K562 (cell line): Measurements from ENCODE around the gene CRIM1. TPM values are rescaled to one million over a fixed set of nuclear protein-coding genes. Genes with fewer than 3 reads are reported as not detected.

Experiments
- ATAC-seq: fragments of 200-7000 bp; cut with Tn5 transposase; 3 replicates; pipeline ENCODE4 v1.9.1; 2020; ENCODE audit warnings: moderate library complexity
- BruUV-seq: library from RNA; stranded (reverse); fragments of 400-500 nt; replicated peaks from 2 replicates; lab custom pipeline; 2021; lab: Mats Ljungman, UMichigan
- CTCF ChIA-PET: fragments of 300-600 bp; formaldehyde crosslinking; extraction: SDS; loops from one replicate; lab custom pipeline; 2021; ENCODE audit warnings: low intra/inter-chr PET ratio; lab: Yijun Ruan, JAX
- POLR2A ChIA-PET: fragments of 300-600, 350-650 bp; sonication (Branson Sonifier 250); formaldehyde crosslinking; extraction: SDS; loops from one replicate; lab custom pipeline; 2021; ENCODE audit warnings: antibody characterized with exemption, inconsistent platforms; lab: Yijun Ruan, JAX
- DNase-seq, 4 experiments: peaks; one replicate each; pipeline versions ENCODE4 v3.0.0 to v3.0.0-alpha.2; 2011 to 2018; ENCODE audit warnings: low spot score in 3 of 4, mixed read lengths in 3 of 4; ENCODE audit errors: extremely low read depth in 1 of 4
- FAIRE-seq: peaks from 2 replicates; lab custom pipeline; 2011; peaks lifted over from hg19 to GRCh38; lab: Jason Lieb, UNC
- H2AFZ ChIP-seq: 2 replicates; pipeline ENCODE4 v1.6.0; 2011; ENCODE audit warnings: low read depth, low read length, control low read depth, inconsistent platforms
- H3K27ac ChIP-seq: fragments of 200-600 bp; 3 replicates; pipeline ENCODE4 v1.8.0; 2011; ENCODE audit warnings: low read depth, mild to moderate bottlenecking, control low read depth, inconsistent platforms, low read length, moderate library complexity, mixed read lengths; ENCODE audit errors: extremely low read depth
- H3K27me3 ChIP-seq, 2 experiments: fragments of 300-600 bp in 1 of 2; 2 replicates in 1 of 2; 3 replicates in 1 of 2; pipeline versions ENCODE4 v1.6.0 to v1.8.0; 2011; ENCODE audit warnings: inconsistent platforms in 2 of 2, low read length in 2 of 2, mild to moderate bottlenecking in 1 of 2, mixed read lengths in 1 of 2, moderate library complexity in 1 of 2; ENCODE audit not compliant: control insufficient read depth in 2 of 2, insufficient read depth in 2 of 2
- H3K36me3 ChIP-seq: fragments of 300-600 bp; 3 replicates; pipeline ENCODE4 v1.8.0; 2011; ENCODE audit warnings: mild to moderate bottlenecking, low read length, inconsistent platforms; ENCODE audit not compliant: control insufficient read depth, insufficient read depth
- H3K4me1 ChIP-seq, 2 experiments: fragments of 200-600 bp in 1 of 2; replicated peaks in 1 of 2; 2 replicates in 1 of 2; 3 replicates in 1 of 2; pipeline versions ENCODE4 v1.5.1 to v1.8.0; 2011; ENCODE audit warnings: inconsistent platforms in 2 of 2, low read length in 2 of 2, mild to moderate bottlenecking in 1 of 2, mixed read lengths in 1 of 2, moderate library complexity in 1 of 2; ENCODE audit not compliant: control insufficient read depth in 2 of 2, insufficient read depth in 2 of 2
- H3K4me2 ChIP-seq: 2 replicates; pipeline ENCODE4 v1.6.1; 2011; ENCODE audit warnings: low read length, control low read depth, inconsistent platforms, mixed read lengths; ENCODE audit not compliant: insufficient read depth
- H3K4me3 ChIP-seq: fragments of 200-600 bp; sonication (generic), shearing (Covaris generic); 2 replicates; pipeline ENCODE4 v1.5.1; 2016; ENCODE audit warnings: control low read depth, inconsistent platforms
- H3K79me2 ChIP-seq: fragments of 200-600 bp; 3 replicates; pipeline ENCODE4 v1.8.0; 2011; ENCODE audit warnings: low read length, inconsistent platforms; ENCODE audit not compliant: control insufficient read depth, insufficient read depth
- H3K9ac ChIP-seq, 2 experiments: 2 replicates each; pipeline versions ENCODE4 v1.6.0 to v1.6.1; 2011; ENCODE audit warnings: low read depth in 2 of 2, low read length in 2 of 2, control low read depth in 1 of 2, inconsistent platforms in 1 of 2, mild to moderate bottlenecking in 1 of 2, mixed read lengths in 1 of 2; ENCODE audit not compliant: insufficient read depth in 1 of 2
- H3K9me1 ChIP-seq: one replicate; pipeline ENCODE4 v1.6.0; 2011; ENCODE audit warnings: inconsistent platforms, mild to moderate bottlenecking, low read length, moderate library complexity; ENCODE audit not compliant: control insufficient read depth, insufficient read depth
- H3K9me3 ChIP-seq: replicated peaks from 2 replicates; pipeline ENCODE4 v1.5.1; 2011; ENCODE audit warnings: low read depth, low read length, inconsistent platforms; ENCODE audit not compliant: control insufficient read depth, insufficient read depth
- H4K20me1 ChIP-seq: replicated peaks from 2 replicates; pipeline ENCODE4 v1.6.1; 2011; ENCODE audit warnings: low read length, inconsistent platforms, mixed read lengths; ENCODE audit not compliant: control insufficient read depth, insufficient read depth
- ATF7 ChIP-seq: fragments of 450-650 bp; IDR thresholded peaks from 2 replicates; pipeline ENCODE4 v1.7.1; 2014; ENCODE audit warnings: mild to moderate bottlenecking, moderate library complexity
- ELF1 ChIP-seq: fragments of 200-800 bp; sonication (Bioruptor generic); IDR thresholded peaks from 2 replicates; pipeline ENCODE4 v1.6.1; 2016; ENCODE audit warnings: missing genetic modification characterization, missing compliant biosample characterization
- HNRNPL ChIP-seq: fragments of 200-400 bp; formaldehyde crosslinking; IDR thresholded peaks from 2 replicates; pipeline ENCODE4 v1.6.1; 2017; ENCODE audit warnings: low read depth, mild to moderate bottlenecking, low read length
- SMARCB1 ChIP-seq: IDR thresholded peaks from 2 replicates; pipeline ENCODE4 v1.6.1; 2011; ENCODE audit warnings: improper control_type of control experiment, low read depth; ENCODE audit not compliant: insufficient read length
- ZNF197 ChIP-seq: fragments of 200-800 bp; sonication (Bioruptor generic); IDR thresholded peaks from 2 replicates; pipeline ENCODE4 v1.6.1; 2016; ENCODE audit warnings: low read depth, missing genetic modification characterization, missing compliant biosample characterization
- WGBS: fragments of 100-300 bp; shearing (Covaris generic); methylation state at CpG from one replicate; pipeline ENCODE4 v1.1.6; 2016; ENCODE audit warnings: low coverage, mixed read lengths; ENCODE audit not compliant: insufficient coverage; ENCODE audit errors: missing lambda C conversion rate; 5-methylcytosine and 5-hydroxymethylcytosine counted together
- in situ Hi-C: fragments of 300-500 bp; cut with MboI; formaldehyde crosslinking; loops from 4 replicates; pipeline ENCODE4 v1.15.0; 2018; ENCODE audit warnings: inconsistent platforms, mixed read lengths
- intact Hi-C: fragments of 100-400 bp; cut with micrococcal nuclease; formaldehyde crosslinking; loops from 2 replicates; pipeline ENCODE4 v1.14.2; 2022
- polyA plus RNA-seq, 8 experiments: library from polyadenylated mRNA; depleted of rRNA in 4 of 8; stranded (reverse) in 5 of 8; unstranded in 3 of 8; fragments of >200 nt; fragmentation: Nextera tagmentation in 2 of 8; fragmentation: Illumina TruSeq in 1 of 8; extraction: Ambion mirVana in 2 of 8; extraction: Trizol in 1 of 8; gene quantifications; 2 replicates each; pipeline versions ENCODE4 v1.2.1 to v1.2.3, GENCODE V29; 2011 to 2014; ENCODE audit warnings: inconsistent platforms in 1 of 8, missing spikeins in 1 of 8
- total RNA-seq, 7 experiments: library from RNA; depleted of rRNA in 6 of 7; stranded (reverse); fragments of >200 nt in 6 of 7; fragmentation: Illumina TruSeq in 2 of 7; extraction: Trizol in 2 of 7; gene quantifications; 2 replicates each; pipeline versions ENCODE4 v1.2.1 to v1.2.3, GENCODE V29; 2011 to 2021; ENCODE audit warnings: low replicate concordance in 1 of 7
- TF ChIP-seq, protein P1 (sequence below): IDR thresholded peaks from 2 replicates; pipeline ENCODE4 v1.6.1; 2011; ENCODE audit not compliant: insufficient read length; ENCODE audit errors: extremely low read depth
- TF ChIP-seq, protein P2 (sequence below), 2 experiments: fragments of 450-650 bp in 1 of 2; IDR thresholded peaks; 2 replicates each; pipeline ENCODE4 v1.6.1; 2011 to 2017; ENCODE audit warnings: low read depth in 2 of 2, antibody characterized with exemption in 1 of 2, borderline replicate concordance in 1 of 2, low read length in 1 of 2, mild to moderate bottlenecking in 1 of 2, mixed read lengths in 1 of 2; ENCODE audit not compliant: control insufficient read depth in 1 of 2

CRIM1 gene
- total and polyA plus RNA-seq, 9 of the 15 experiments (the other 6 are each of a cell fraction or from before 2014, with no cell fraction given): 0.01 to 0.36 (median 0.06) TPM; not detected in 1

DNA sequence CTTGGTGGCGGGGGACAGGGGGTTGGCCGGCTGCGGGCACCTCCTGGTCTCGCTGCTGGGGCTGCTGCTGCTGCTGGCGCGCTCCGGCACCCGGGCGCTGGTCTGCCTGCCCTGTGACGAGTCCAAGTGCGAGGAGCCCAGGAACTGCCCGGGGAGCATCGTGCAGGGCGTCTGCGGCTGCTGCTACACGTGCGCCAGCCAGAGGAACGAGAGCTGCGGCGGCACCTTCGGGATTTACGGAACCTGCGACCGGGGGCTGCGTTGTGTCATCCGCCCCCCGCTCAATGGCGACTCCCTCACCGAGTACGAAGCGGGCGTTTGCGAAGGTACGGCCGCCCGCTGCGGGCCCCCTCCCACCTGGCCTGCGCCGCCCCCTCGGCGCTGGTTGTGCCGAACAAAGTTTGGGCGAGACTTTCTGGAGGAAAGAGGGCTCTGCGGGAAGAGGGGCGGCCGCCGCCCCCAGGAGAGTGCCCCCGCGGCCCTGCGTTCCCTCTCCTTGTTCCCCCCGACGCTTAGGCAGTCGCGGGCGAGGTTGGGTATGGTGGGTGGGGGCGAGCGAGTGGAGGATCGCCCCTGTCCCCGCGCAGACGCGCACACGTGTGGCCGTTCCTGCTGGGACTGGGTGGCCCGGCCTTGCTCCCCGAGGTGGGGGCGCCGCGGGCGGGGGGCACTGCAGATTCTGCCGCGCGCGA is 866 bp downstream of the CRIM1 start:
- no peaks in the 10 kb centered on the region for H3K79me2 ChIP-seq
- POLR2A ChIA-PET: interaction anchor here (0.6 kb wide), 1 partner anchor 409 kb away, joined by 3 read pairs; no protein-coding TSS in a partner anchor
- BruUV-seq: no TSS peak

DNA sequence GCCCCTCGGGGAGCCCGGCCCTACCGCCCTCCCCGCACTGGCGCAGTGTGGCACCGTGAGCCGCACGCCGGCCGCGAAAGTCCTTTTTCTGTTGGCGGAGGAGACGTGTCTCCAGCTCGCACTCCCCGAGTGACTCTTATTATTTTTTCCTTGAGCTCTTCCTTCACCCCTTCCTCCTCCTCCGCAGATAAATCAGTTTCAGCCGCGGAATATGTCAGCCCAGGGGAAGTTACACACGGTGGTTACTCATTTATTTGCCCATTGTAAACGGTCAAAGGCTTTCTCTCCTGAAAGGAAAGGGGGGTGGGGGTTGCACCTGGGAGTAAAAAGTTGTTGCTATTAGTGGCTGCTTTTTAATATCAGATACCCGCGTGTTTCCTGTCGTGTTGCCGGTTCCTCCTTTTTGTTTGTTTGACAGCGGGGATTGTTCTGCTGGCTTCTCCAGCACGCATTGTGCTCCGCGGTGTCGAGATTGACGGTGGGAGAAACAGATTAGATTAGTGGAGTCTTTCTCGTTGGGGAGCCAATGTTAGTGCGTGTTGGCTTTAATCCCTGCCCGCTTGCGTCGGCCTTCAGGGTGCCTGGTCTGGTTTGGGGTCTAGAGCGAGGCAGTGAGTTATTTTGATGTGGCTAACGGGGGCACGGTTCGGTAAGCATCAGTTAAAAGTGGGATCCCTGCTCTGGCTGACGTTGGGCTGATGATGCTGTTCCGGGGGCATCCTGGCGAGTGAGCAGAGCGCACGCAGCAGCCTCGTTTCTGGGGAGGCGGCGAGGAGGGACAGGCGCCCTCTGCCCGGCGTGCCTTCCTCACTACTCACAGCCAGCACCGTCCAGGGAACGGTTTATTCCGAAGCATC is 1.6 kb downstream of the CRIM1 start:
- DNase-seq (no peak), FAIRE-seq (no peak), ATAC-seq (no peak)
- no peak overlapping the region for H3K4me2 ChIP-seq
- no peaks in the 10 kb centered on the region for H3K9me1 ChIP-seq
- ChIA-PET CTCF (no interaction called here), POLR2A (interaction anchor here (0.6 kb wide), 1 partner anchor 408 kb away, joined by 3 read pairs; no protein-coding TSS in a partner anchor)
- no peaks in the 10 kb centered on the region for H3K9me3 ChIP-seq
- 7% methylated on average over 41 of the region's 53 CpGs for WGBS
- no peaks in the 10 kb centered on the region for H3K79me2 ChIP-seq
- no peak overlapping the region for H3K4me3 ChIP-seq
- H3K27me3 ChIP-seq: peaks cover 4 to 18% of the 10 kb centered on the region in 2 experiments; a peak in 3 of 5 replicates
- no TSS peak for BruUV-seq
- peaks cover 0 to 14% of the 10 kb centered on the region in 2 experiments; a peak in 2 of 5 replicates for H3K4me1 ChIP-seq
- no peak overlapping the region for H3K9ac ChIP-seq
- no peaks in the 10 kb centered on the region for H3K36me3 ChIP-seq
- no peak overlapping the region for H3K27ac ChIP-seq
- intact Hi-C loops: loop anchor here (5.0 to 10.0 kb wide), 2 partner anchors 105 to 418 kb away; no protein-coding TSS in a partner anchor
- in situ Hi-C loops: no loop called here
- no peak overlapping the region for H2AFZ ChIP-seq
- no peaks in the 10 kb centered on the region for H4K20me1 ChIP-seq
- TF ChIP-seq SMARCB1: no peak
- no peak for TF ChIP-seq ELF1 (tag)
- TF ChIP-seq HNRNPL: no peak
- TF ChIP-seq, protein P1, sequence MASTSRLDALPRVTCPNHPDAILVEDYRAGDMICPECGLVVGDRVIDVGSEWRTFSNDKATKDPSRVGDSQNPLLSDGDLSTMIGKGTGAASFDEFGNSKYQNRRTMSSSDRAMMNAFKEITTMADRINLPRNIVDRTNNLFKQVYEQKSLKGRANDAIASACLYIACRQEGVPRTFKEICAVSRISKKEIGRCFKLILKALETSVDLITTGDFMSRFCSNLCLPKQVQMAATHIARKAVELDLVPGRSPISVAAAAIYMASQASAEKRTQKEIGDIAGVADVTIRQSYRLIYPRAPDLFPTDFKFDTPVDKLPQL: no peak
- TF ChIP-seq ZNF197 (CRISPR knock-in tag): no peak
- TF ChIP-seq, protein P2, sequence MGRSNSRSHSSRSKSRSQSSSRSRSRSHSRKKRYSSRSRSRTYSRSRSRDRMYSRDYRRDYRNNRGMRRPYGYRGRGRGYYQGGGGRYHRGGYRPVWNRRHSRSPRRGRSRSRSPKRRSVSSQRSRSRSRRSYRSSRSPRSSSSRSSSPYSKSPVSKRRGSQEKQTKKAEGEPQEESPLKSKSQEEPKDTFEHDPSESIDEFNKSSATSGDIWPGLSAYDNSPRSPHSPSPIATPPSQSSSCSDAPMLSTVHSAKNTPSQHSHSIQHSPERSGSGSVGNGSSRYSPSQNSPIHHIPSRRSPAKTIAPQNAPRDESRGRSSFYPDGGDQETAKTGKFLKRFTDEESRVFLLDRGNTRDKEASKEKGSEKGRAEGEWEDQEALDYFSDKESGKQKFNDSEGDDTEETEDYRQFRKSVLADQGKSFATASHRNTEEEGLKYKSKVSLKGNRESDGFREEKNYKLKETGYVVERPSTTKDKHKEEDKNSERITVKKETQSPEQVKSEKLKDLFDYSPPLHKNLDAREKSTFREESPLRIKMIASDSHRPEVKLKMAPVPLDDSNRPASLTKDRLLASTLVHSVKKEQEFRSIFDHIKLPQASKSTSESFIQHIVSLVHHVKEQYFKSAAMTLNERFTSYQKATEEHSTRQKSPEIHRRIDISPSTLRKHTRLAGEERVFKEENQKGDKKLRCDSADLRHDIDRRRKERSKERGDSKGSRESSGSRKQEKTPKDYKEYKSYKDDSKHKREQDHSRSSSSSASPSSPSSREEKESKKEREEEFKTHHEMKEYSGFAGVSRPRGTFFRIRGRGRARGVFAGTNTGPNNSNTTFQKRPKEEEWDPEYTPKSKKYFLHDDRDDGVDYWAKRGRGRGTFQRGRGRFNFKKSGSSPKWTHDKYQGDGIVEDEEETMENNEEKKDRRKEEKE (IDR thresholded peaks at IDR 0.05; ENCODE audit: borderline replicate concordance in 1 of 2, control insufficient read depth in 1 of 2, low read depth in 2 of 2, low read length in 1 of 2): no peak

More for the DNA sequence above, 866 bp downstream of the CRIM1 start:
- no peaks in the 10 kb centered on the region for H3K9me1 ChIP-seq
- peaks cover 4 to 18% of the 10 kb centered on the region in 2 experiments; a peak in 3 of 5 replicates for H3K27me3 ChIP-seq
- H3K4me2 ChIP-seq: no peak overlapping the region
- no peak overlapping the region for H3K9ac ChIP-seq
- ATAC-seq (no peak), DNase-seq (no peak)
- no peaks in the 10 kb centered on the region for H3K9me3 ChIP-seq
- H3K36me3 ChIP-seq: no peaks in the 10 kb centered on the region
- H3K4me3 ChIP-seq: no peak overlapping the region
- no peak overlapping the region for H2AFZ ChIP-seq
- WGBS: 23% methylated on average over 29 of the region's 74 CpGs
- in situ Hi-C loops (no loop called here), intact Hi-C loops (loop anchor here (5.0 to 10.0 kb wide), 2 partner anchors 106 to 418 kb away; no protein-coding TSS in a partner anchor)
- CTCF ChIA-PET: no interaction called here
- H3K4me1 ChIP-seq: peaks cover 0 to 14% of the 10 kb centered on the region in 2 experiments; a peak in 2 of 5 replicates
- H4K20me1 ChIP-seq: no peaks in the 10 kb centered on the region
- H3K27ac ChIP-seq: no peak overlapping the region
- no peak for TF ChIP-seq ATF7
- TF ChIP-seq, all 486 proteins: peak for 0
- no peak for FAIRE-seq
